HG02970 (cell line): ENCODE data around the gene TNS1.

Experiments
- ATAC-seq: cut with Tn5 transposase; IDR thresholded peaks from one replicate; pipeline ENCODE4 v1.9.1; 2021; ENCODE audit warnings: mild to moderate bottlenecking, moderate library complexity, moderate number of reproducible peaks; ENCODE audit not compliant: unreplicated experiment, low FRiP score

Gene TNS1

DNA sequence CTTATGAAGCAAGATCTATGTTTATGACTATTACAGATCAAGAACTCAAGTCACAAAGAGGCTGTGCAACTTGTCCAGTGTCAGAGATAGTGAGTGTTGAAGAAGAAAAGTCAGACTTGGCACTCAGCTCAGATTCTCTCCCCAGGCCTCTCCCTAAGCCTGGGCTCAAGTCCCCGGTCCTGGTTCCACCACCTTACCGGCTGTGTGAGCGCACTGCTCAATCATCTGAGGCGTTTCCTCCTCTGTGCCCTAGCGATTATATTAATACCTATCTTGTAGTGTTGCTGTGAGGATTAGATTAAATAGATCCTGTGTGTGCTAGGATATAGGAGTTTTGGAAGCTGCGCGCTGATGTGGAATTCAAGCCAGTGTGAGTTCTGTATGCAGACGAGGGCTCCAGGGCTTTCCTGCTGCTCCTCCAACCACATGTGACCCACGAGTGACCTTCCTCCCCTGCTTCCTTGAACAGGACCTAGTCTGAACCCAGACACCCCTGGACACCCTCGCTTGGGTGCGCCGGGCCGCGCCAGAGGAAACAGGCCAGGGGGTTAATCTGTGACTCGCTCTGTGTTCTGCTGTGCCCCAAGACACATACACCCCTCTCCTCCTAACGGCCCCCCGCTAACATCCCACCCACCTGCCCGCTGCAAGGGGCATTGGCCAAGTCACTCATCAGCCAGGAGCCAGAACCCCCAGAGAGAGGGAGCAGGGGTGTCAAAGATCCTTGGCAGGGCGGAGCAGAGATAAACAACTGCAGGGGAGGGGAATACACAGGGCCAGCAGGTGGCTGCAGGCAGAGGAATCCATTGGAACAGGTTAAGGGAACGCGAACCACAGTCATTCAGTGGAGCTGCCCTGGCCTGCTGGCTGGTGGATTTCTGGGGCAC is 38.3 kb downstream of the TNS1 start:
- ATAC-seq = no peak

DNA sequence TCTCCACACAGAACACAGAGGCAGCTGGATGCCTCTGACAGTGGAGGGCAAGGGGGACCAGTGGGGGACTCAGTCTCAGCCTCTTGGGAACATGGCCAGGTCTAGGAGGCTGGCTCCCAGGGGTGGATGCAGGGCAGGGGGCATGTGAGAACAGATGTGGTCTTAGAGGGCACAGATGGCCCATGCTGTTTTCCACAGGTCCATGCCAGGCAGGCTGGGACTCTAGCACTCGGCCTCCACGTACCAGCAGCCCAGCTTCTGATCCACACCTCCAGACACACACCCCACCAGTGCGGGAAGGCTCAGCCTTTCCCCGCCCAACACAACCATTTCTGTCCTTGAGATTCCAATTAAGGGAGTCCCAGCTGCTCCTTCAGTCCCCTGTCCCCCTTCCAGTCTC is 42.4 kb downstream of the TNS1 start:
- ATAC-seq = no peak

DNA sequence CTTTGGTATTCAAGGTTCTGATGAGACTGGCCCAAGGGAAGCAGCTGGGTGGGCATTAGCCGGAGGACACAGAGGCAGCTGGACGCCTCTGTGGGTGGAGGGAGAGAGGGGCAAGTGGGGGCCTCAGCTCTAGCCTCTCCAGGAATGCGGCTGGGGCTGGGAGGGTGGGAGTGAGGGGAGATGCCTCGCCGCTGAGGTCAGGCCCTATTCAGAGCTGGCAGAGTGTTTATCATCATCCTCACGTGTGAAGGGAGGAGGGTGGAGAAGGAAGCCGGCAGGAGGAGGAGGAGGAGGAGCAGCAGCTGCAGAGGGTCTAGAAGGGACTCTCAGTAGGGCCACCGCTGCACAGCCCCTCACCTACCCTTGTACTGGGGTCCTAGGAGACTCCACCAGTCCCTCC is 43.1 kb downstream of the TNS1 start:
- no peak for ATAC-seq

DNA sequence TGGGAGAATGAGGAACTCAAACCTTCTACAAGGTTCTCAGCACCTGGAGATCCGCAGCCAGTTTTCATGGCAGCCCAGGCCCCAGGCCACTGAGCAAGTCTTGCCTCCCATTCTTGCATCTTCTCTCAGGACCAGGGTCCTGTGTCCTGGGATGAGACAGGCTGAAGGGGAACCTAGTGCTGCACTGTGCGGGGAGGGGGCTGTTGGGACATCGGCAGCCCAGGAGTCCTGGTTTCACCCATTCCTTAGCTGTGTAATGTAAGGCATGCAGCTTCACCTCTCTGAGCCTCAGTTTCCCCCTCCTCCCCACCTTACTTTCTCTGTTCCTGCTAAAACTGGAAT is 43.9 kb downstream of the TNS1 start:
- ATAC-seq = no peak

DNA sequence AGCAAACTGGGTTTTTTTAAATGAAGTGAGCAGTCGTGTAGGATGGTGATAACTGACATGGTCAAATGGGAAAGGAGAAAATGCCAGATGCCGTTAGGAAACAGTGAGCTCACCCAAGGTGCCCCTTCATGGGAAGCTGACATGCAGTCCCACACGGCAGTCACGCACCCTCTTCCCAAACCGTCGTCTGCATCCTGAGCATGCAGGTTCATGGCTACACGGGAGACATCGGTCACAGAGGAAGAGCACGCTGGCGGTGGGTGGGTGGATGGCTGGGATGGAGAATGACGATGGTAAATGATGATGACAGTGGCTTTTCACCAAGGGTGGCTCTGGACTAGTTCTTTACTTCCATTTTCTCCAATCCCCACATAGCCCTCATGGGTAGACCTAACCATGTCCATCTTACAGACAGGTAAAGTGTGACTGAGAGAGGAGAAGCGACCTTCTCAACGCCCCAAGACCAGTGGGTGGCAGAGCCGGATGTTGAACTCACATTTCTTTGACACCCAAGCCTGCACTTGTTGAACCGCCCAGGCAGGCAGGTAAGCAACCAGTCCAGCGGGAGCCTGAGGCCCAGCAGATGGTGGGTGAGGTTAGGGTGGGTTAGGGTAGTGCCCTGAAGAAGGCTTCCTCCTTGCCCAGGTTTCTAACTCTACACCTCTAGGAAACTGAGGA is 44.5 kb downstream of the TNS1 start:
- no peak for ATAC-seq

DNA sequence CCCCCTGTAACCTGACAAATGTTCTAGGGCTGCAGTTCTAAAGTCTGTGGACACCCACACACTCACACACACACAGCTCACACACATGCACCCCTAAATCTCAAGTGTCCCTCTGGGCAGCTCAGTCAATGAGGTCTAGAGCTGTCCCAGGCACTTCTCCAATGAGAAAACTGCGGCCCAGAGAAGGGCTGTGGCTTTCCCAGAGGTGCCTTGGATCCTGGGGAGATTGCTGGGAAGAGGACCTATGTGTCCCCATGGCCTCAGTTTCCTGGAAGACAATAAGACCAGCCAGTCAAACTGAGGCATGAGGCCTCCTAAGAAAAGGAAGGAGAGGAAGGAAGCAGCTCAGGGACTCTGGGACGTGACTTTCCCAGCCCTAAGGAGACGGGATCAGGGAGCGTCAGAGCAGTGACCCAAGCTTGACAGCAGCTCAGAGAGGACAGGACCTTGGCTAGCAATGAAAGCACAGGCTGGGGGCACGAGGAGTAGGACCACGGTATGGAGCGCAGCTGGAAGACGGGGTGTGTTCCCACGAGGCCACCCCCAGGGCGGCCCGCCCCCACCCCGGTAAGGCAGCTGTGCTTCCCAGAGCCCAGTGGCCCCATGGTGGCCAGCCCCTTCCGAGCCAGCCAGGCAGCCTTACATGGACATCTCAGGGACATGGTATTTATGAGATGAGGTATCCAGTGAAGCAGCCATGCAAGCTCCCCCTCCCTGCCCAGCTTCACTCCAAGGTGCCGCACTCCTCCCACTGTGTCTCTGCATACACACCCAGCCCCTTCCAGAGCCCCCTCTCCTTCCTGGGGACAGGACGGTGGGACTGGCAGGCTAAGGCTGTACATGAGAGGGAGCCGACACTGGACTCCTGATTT is 46.0 kb downstream of the TNS1 start:
- no peak for ATAC-seq

DNA sequence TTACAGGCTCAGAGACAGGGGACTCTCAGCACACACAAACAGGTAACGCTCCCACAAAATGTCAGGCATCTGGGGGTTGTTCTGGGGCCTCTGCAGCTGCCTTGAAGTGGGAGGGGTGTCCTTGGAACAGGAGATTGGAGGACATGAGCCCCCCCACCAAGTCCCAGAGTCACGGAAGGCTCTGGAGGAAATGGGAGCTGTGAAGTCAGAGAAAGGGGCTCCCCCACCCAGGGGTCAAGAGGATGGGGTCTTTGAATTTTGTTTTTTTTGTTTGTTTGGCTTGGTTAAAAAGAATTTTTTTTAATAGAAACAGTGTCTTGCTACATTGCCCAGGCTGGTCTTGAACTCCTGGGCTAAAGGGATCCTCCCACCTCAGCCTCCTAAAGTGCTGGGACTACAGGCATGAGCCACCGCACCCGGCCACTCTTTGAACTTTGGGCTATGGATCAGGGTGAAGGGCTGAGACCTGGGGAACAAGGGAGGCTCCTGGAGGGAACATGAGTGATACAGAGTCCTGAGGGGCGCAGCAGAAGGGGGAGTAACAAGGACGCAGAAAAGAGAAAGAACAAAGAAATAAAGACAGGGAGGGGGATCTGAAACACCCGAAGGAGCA is 46.8 kb downstream of the TNS1 start:
- ATAC-seq = no peak

DNA sequence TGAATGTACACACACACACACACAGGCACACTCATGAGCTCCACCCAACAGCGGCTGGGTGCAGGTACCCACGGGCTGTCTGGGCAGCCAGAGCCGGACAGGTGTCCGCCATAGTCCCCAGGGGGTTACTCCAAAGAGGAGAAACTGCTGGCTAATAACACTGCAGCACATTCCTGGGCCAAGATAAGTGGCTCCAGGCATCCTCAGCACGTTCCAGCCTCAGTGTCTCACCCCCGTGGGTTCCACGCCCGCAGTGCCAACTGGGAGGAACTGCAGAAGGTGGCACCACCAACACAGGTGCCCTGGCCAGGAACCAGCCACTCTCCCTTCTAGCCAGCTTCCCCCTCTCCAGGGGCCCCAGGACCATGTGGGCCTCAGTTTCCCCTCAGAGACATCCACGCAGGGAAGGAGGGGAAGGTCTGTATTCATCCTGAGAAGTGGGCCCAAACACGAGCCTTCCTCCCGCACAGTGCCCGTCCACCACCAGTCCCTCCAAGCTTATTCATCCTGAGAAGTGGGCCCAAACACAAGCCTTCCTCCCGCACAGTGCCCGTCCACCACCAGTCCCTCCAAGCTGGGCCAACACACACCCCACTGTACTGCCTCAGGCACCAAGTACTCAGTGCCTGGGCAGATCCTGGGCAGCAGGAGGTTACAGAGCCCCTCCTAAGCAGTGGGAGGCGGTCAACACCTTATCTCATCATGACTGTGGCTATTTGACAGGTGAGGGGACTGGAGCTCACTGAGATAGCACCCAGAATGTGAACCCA is 47.6 kb downstream of the TNS1 start:
- no peak for ATAC-seq

DNA sequence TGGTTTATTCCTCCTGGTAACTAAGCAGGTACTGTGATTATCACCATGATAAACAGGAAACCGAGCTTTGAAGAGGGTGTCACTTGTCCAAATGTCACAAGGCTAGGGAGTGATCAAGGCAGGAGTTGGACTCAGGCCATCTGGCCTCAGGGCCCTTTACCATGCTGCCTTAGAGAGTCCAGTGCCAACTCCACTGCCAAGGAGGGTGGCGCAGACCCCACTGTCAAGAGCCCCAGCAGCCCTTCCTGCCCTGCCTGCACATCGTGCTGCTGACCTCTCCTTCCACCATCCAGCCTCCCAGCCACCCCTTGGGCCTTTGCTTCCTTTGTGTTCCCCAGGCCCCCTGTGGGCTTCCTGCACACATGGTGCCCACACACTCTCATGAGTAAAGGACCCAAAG is 48.3 kb downstream of the TNS1 start:
- ATAC-seq = no peak

DNA sequence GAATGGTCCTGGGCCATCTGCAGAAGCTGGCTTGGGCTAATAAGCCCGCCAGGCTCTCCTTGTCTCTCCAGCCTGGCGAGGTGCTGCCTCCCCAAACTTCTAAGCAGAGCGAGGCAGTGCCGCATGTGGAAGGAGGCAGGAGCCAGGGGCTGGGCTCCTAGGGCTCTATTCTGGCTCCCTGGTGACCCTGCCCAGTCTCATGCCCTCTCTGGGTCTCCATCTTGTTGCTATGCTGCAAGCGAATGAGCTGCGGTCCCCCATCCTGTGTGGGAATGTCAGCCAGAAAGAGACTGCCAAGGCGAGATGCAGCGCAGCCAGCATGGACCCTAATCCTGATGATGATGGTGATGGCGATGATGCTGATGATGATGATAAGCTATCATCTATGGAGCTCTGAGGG is 48.7 kb downstream of the TNS1 start:
- no peak for ATAC-seq

DNA sequence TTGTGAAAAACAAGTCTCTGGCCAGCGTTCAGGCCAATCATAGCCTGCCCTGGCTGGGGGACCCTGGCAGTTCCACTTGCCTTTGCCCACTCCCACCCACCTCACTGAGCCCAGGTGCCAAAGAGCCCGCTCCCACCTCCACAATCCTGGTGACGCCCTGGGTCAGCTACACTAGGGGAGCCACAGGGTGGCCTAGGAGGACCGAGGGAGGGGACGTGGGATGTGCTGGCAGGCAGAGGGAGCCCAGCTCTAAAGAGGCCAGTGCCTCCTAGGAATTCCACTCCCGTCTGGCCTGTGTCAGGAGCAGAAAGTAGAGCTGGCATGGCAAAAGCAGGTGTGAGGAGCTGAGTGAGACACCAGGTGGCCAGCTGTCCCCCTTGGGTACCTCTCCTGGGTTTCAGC is 49.3 kb downstream of the TNS1 start:
- no peak for ATAC-seq

DNA sequence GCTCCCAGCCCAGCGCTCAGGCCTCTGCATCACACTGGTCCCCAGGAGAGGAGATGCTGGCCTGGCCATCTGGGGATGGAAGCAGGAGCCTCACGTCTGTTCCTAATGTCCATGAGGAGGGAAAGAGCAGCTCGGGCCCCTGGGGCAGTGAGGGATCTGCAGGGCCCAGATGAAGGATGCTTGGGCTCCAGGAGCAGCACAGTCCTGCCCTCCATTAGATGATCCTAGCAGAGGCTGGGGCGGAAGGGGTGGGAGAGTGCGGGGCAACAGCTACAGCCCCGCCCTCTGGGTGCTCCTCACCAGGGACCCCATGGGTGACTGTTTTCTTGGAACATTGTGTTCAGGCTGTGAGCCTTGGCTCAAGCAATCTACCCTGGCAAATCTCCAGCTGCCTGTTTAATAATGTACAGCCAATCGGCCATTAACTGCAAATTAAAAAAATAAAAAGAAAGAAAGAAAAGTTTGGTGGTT is 49.7 kb downstream of the TNS1 start:
- no peak for ATAC-seq

DNA sequence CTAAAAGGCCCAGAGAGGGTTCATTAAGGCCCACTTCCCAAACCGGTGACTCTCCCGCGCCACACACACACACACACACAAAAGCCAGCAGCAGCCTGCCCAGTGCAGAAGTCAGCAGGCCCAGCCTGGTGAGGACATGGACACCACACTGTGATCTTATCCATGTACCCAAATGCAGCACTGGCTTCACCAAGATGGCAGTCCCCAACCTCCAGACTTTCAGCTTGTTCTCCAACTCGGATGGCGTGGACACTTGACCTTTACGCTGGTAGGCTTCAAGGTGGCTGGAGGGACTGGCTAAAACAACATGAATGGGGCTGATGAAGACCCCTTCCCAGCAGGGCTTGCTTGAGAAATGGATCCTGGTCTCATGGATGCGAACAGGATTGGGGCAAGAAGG is 50.4 kb downstream of the TNS1 start:
- ATAC-seq = no peak

DNA sequence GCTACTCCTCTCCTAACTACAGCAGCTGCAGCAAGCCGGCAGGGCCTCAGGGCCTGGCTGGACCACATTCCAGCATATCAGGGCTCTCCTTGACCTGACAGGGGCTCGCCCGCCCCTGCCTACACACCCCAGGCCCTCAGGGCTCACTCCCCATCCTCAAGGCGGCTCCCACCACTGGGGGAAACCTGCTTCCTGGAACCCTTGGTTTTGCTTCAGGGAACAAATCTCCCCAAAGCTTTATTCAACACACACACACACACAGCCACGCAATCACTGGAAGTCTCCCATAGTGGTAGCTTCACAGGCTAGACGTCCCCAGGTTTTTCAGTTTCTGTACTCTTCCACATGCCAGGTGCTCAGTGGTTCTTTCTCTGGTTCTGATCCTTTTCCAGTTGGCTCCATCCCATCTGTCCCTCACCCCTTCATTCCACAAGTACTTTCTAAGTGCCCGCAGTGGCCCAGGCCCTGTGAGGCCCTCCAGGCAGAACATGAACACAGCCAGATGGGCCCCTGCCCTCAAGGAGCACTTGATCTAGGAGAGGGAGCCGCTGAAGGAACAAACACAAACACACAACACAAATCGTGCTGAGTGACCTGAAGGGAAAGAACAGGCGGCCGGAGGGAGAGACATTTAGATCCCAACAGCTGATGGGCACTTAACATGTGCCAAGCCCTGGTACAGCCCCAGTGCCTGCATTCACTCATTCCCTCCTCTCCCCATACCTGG is 51.1 kb downstream of the TNS1 start:
- ATAC-seq = no peak

DNA sequence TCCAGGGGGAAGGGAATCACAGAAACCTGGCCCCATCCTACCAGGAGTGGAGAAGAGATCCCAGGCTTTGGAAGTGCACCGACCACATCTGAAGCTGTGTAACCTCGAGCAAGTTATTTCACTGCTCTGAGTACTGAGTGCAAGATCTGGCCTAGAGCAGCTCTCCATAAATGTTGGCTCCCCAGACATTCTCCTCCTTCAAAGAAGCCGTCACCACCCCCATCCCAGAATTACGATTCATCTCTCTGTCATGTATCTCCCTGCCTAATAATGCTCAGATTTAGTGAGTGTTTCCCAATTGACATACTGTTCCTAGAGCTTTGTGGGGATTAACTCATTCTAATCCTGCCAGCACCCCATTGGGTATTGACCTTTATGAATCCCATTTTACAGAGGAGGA is 51.7 kb downstream of the TNS1 start:
- ATAC-seq = no peak

DNA sequence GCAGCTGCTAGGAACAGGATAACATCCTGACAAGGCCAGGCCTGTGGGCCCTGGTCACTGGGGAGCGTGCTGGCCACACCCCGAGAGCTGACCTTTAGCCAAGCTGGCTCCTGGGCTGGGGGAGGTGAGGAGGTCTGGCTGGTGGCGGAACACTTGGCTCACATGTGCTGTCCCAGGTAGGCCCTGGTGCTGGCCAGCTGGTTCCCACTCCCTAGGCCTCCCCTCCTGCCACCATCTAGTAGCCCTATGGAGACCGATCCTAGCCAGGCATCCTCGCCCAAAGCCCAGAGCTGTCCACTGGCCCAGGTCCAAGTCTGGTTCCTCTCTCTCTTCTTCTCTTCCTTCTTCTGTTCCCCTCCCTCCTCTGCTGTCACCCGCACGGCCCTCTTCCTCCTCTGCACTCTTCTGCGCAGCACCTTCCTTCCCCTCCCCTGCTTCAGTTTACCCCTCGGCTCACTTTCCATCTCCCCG is 52.4 kb downstream of the TNS1 start:
- no peak for ATAC-seq

DNA sequence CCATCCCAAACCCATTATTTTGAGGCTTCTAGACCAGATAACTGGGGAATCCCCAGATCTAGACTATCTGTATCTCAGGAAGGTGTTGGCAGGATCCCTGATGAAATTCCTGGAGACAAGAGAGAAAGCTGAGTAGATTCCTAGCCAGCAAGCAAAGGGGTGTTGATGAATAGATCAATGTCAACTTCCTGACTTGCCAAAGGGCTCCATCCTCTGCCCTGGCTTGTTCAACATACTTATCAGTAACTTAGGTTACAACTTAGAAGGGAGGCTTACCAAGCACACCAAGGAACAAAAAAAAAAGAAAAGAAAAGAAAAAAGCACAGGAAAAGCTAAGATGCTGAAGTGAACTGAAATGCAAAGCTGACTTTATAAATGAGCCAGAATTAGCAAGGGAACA is 53.3 kb downstream of the TNS1 start:
- no peak for ATAC-seq

DNA sequence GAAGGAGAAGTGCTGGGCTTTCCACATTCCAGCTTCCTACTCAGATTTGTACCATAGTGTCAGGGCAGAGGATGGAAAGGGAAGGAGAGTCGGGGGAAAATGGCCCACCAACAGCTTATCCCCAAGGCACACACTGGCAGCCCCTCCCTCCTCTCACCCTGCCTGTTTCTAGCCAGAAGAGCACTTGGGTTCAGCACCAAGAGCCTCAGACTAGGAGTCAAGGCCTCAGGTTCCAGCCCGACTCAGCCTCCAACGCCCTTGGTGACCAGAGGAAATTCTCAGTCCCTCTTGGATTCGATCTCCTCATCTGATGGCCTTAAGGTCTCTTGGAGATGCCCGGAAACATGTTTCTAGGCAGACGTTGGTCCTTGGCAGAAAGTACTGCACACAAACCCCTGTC is 53.9 kb downstream of the TNS1 start:
- no peak for ATAC-seq

DNA sequence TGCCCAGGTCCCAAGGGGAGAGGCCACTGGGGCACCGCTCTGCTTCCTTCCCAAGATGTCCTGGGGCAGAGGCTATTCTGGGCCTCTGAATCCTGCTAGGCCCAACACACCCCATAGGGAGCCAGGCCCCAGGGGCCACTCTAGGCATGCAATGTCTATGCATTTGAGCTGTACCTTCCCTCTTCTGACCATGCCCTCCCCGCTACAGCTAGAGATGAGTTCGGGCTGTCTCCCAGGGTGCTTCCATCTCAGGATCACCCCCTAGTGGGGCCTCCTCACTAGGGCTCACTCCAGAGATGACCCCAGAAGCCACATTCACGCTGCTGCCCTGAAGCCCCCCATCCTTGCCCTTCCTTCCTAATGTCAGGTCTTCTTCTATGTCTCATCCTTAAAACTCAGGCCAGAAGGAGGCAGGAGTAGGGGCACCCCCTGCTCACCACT is 54.4 kb downstream of the TNS1 start:
- ATAC-seq = no peak
